22Rv1 (cell line): ENCODE measurements around the gene CCT2.

Experiments used
- ZFX ChIP-seq: fragments of 450-650 bp; IDR thresholded peaks from 2 replicates; pipeline ENCODE4 v1.6.1; 2017; ENCODE audit warnings: antibody characterized with exemption, borderline replicate concordance
- TF ChIP-seq, protein P1 (sequence below): fragments of 450-650 bp; IDR thresholded peaks from 2 replicates; pipeline ENCODE4 v1.5.1; 2017; ENCODE audit warnings: mild to moderate bottlenecking

DNA sequence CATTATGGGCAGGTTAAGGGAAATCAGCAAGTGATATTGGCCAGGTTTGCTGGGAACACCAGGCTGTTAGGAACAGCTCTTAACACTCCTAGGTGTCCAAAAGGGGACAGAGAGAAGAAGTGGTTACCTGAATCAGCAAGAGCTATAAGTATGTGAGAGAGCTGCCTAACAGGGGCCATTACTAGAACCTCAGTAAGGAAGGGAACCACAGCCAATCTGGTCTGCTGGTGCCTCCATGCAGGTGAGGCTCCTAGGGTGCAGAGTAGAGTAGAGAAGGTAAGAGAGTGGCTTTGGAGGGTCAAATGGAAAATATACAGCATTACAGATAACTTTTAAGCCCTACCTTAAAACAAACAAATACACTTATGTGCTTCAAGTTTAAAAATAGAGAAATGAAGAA lies 36.6 kb upstream of the CCT2 start:
- TF ChIP-seq, protein P1, sequence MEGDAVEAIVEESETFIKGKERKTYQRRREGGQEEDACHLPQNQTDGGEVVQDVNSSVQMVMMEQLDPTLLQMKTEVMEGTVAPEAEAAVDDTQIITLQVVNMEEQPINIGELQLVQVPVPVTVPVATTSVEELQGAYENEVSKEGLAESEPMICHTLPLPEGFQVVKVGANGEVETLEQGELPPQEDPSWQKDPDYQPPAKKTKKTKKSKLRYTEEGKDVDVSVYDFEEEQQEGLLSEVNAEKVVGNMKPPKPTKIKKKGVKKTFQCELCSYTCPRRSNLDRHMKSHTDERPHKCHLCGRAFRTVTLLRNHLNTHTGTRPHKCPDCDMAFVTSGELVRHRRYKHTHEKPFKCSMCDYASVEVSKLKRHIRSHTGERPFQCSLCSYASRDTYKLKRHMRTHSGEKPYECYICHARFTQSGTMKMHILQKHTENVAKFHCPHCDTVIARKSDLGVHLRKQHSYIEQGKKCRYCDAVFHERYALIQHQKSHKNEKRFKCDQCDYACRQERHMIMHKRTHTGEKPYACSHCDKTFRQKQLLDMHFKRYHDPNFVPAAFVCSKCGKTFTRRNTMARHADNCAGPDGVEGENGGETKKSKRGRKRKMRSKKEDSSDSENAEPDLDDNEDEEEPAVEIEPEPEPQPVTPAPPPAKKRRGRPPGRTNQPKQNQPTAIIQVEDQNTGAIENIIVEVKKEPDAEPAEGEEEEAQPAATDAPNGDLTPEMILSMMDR: no peak
- no peak for TF ChIP-seq ZFX
